IMR-90 (cell line): ENCODE data around the gene XYLB. TPM values are rescaled to one million over a fixed set of nuclear protein-coding genes. Genes with fewer than 3 reads are reported as not detected.

Experiments used
- ATAC-seq: fragments of 200-7000 bp; cut with Tn5 transposase; 2 replicates; pipeline ENCODE4 v1.9.1; 2020; ENCODE audit warnings: low read depth, mild to moderate bottlenecking, moderate library complexity
- BruUV-seq: library from RNA; stranded (reverse); fragments of 400-500 nt; replicated peaks from 2 replicates; lab custom pipeline; 2021; lab: Mats Ljungman, UMichigan
- CTCF ChIA-PET: fragments of 300-600 bp; formaldehyde crosslinking; extraction: SDS; loops from one replicate; lab custom pipeline; 2021; ENCODE audit warnings: antibody characterized with exemption; lab: Yijun Ruan, JAX
- POLR2A ChIA-PET: fragments of 300-600 bp; sonication (Branson Sonifier 250); formaldehyde crosslinking; loops from one replicate; lab custom pipeline; 2022; ENCODE audit warnings: antibody characterized with exemption; ENCODE audit not compliant: unreplicated experiment; lab: Charles Lee
- DNase-seq: peaks from one replicate; pipeline ENCODE4 v3.0.0; 2013
- H2AFZ ChIP-seq: replicated peaks from 2 replicates; pipeline ENCODE3; 2013; ENCODE audit warnings: low read length, mild to moderate bottlenecking; ENCODE audit not compliant: poor library complexity
- H2AK5ac ChIP-seq: 2 replicates; pipeline ENCODE4 v1.6.1; 2013; ENCODE audit warnings: low read depth, low read length, inconsistent platforms
- H2AK9ac ChIP-seq: replicated peaks from 2 replicates; pipeline ENCODE3; 2013; ENCODE audit warnings: mild to moderate bottlenecking, low read depth, low read length, moderate library complexity; ENCODE audit not compliant: poor library complexity
- H2BK120ac ChIP-seq: 2 replicates; pipeline ENCODE4 v1.6.1; 2013; ENCODE audit warnings: low read depth, low read length, inconsistent platforms
- H2BK15ac ChIP-seq: 3 replicates; pipeline ENCODE4 v1.6.1; 2013; ENCODE audit warnings: low read depth, low read length, inconsistent platforms
- H2BK20ac ChIP-seq: 2 replicates; pipeline ENCODE4 v1.6.1; 2013; ENCODE audit warnings: low read depth, mild to moderate bottlenecking, inconsistent platforms, low read length, moderate library complexity
- H2BK5ac ChIP-seq: 2 replicates; pipeline ENCODE4 v1.6.1; 2013; ENCODE audit warnings: mild to moderate bottlenecking, low read depth, low read length, inconsistent platforms; ENCODE audit not compliant: poor library complexity, severe bottlenecking
- H3K14ac ChIP-seq: replicated peaks from 2 replicates; pipeline ENCODE4 v1.6.1; 2013; ENCODE audit warnings: low read depth, low read length, inconsistent platforms
- H3K18ac ChIP-seq: 2 replicates; pipeline ENCODE4 v1.6.1; 2013; ENCODE audit warnings: low read depth, low read length, control low read depth
- H3K23ac ChIP-seq: 2 replicates; pipeline ENCODE4 v1.6.1; 2013; ENCODE audit warnings: low read depth, low read length, inconsistent platforms
- H3K27ac ChIP-seq: 2 replicates; pipeline ENCODE4 v1.5.1; 2013; ENCODE audit warnings: mild to moderate bottlenecking, control low read depth, low read length; ENCODE audit not compliant: insufficient read depth
- H3K27me3 ChIP-seq: 2 replicates; pipeline ENCODE4 v1.6.1; 2013; ENCODE audit warnings: low read length; ENCODE audit not compliant: control insufficient read depth, insufficient read depth
- H3K36me3 ChIP-seq: 2 replicates; pipeline ENCODE4 v1.6.1; 2013; ENCODE audit warnings: low read length, mixed read lengths; ENCODE audit not compliant: control insufficient read depth, insufficient read depth
- H3K4ac ChIP-seq: 2 replicates; pipeline ENCODE4 v1.6.1; 2013; ENCODE audit warnings: low read depth, low read length, inconsistent platforms
- H3K4me1 ChIP-seq: 2 replicates; pipeline ENCODE4 v1.6.1; 2013; ENCODE audit warnings: low read length, mixed read lengths; ENCODE audit not compliant: control insufficient read depth, insufficient read depth
- H3K4me2 ChIP-seq: 2 replicates; pipeline ENCODE4 v1.6.1; 2013; ENCODE audit warnings: low read depth, mild to moderate bottlenecking, control low read depth, low read length, moderate library complexity
- H3K4me3 ChIP-seq: 2 replicates; pipeline ENCODE4 v1.5.1; 2013; ENCODE audit warnings: low read depth, mild to moderate bottlenecking, control low read depth, low read length, moderate library complexity; ENCODE audit not compliant: insufficient read depth
- H3K56ac ChIP-seq: 2 replicates; pipeline ENCODE4 v1.6.1; 2013; ENCODE audit warnings: low read length, inconsistent platforms; ENCODE audit not compliant: insufficient read depth; ENCODE audit errors: extremely low read depth
- H3K79me1 ChIP-seq, 2 experiments: 2 replicates each; pipeline ENCODE4 v1.6.1; 2013; ENCODE audit warnings: low read length in 2 of 2, inconsistent platforms in 1 of 2, low read depth in 1 of 2
- H3K9ac ChIP-seq: 2 replicates; pipeline ENCODE4 v1.6.1; 2013; ENCODE audit warnings: low read depth, low read length, control low read depth
- H3K9me1 ChIP-seq: 2 replicates; pipeline ENCODE4 v1.6.1; 2013; ENCODE audit warnings: low read length, inconsistent platforms; ENCODE audit not compliant: insufficient read depth
- H3K9me3 ChIP-seq: 2 replicates; pipeline ENCODE4 v1.6.1; 2013; ENCODE audit warnings: low read length; ENCODE audit not compliant: control insufficient read depth, insufficient read depth
- H4K20me1 ChIP-seq: 2 replicates; pipeline ENCODE4 v1.6.1; 2013; ENCODE audit warnings: low read length, inconsistent platforms; ENCODE audit not compliant: insufficient read depth
- H4K5ac ChIP-seq: 2 replicates; pipeline ENCODE4 v1.6.1; 2013; ENCODE audit warnings: mild to moderate bottlenecking, low read depth, low read length, control low read depth
- H4K8ac ChIP-seq, 2 experiments: 2 replicates each; pipeline ENCODE4 v1.6.1; 2013; ENCODE audit warnings: low read depth in 2 of 2, low read length in 2 of 2, control low read depth in 1 of 2, inconsistent platforms in 1 of 2
- H4K91ac ChIP-seq: 2 replicates; pipeline ENCODE4 v1.6.1; 2013; ENCODE audit warnings: low read depth, low read length, inconsistent platforms; ENCODE audit not compliant: insufficient read depth
- BHLHE40 ChIP-seq: fragments of 150-350 bp; IDR thresholded peaks from 2 replicates; pipeline ENCODE4 v1.6.1; 2016; ENCODE audit warnings: mild to moderate bottlenecking, low read depth, low read length
- CHD1 ChIP-seq: IDR thresholded peaks from 2 replicates; pipeline ENCODE4 v1.6.1; 2012; ENCODE audit warnings: low read depth, low read length, improper control_type of control experiment
- ELK1 ChIP-seq: fragments of 150-350 bp; IDR thresholded peaks from 2 replicates; pipeline ENCODE4 v1.6.1; 2016; ENCODE audit warnings: low read depth, mild to moderate bottlenecking, low read length, moderate library complexity, borderline replicate concordance
- FOS ChIP-seq: fragments of 150-350 bp; IDR thresholded peaks from 2 replicates; pipeline ENCODE4 v1.6.1; 2016; ENCODE audit warnings: low read depth, low read length
- MAZ ChIP-seq: IDR thresholded peaks from 2 replicates; pipeline ENCODE4 v1.6.1; 2012; ENCODE audit warnings: low read depth, mild to moderate bottlenecking, low read length, improper control_type of control experiment, moderate library complexity, borderline replicate concordance
- MXI1 ChIP-seq: IDR thresholded peaks from 2 replicates; pipeline ENCODE4 v1.6.1; 2012; ENCODE audit warnings: low read depth, mild to moderate bottlenecking, low read length, moderate library complexity, borderline replicate concordance
- NFE2L2 ChIP-seq: fragments of 150-350 bp; IDR thresholded peaks from 2 replicates; pipeline ENCODE4 v1.6.1; 2016; ENCODE audit warnings: low read depth, mild to moderate bottlenecking, low read length
- RAD21 ChIP-seq: IDR thresholded peaks from 2 replicates; pipeline ENCODE4 v1.6.1; 2012; ENCODE audit warnings: low read length, improper control_type of control experiment
- RCOR1 ChIP-seq: IDR thresholded peaks from 2 replicates; pipeline ENCODE4 v1.6.1; 2012; ENCODE audit warnings: mild to moderate bottlenecking, low read length, improper control_type of control experiment; ENCODE audit not compliant: insufficient replicate concordance
- RFX5 ChIP-seq: IDR thresholded peaks from 2 replicates; pipeline ENCODE4 v1.8.0; 2012; ENCODE audit warnings: low read depth, mild to moderate bottlenecking, low read length, moderate library complexity
- SMC3 ChIP-seq: fragments of 150-350 bp; IDR thresholded peaks from 2 replicates; pipeline ENCODE4 v1.6.1; 2016; ENCODE audit warnings: low read depth, mild to moderate bottlenecking, antibody characterized with exemption, low read length, moderate library complexity
- WGBS, 2 experiments: methylation state at CpG; one replicate each; pipeline versions ENCODE4 v1.1.5 to v1.1.7; 2013; ENCODE audit warnings: missing lambda C conversion rate in 2 of 2; ENCODE audit not compliant: insufficient read length in 1 of 2; ENCODE audit errors: extremely low coverage in 2 of 2; 5-methylcytosine and 5-hydroxymethylcytosine counted together
- dilution Hi-C: fragments of 300-500 bp; cut with HindIII; formaldehyde crosslinking; loops from one replicate; pipeline ENCODE4 v1.14.3; 2018; ENCODE audit warnings: low sequenced_read_pairs; ENCODE audit not compliant: unreplicated experiment
- in situ Hi-C: fragments of 300-500 bp; cut with MboI; formaldehyde crosslinking; loops from 3 replicates; pipeline ENCODE4 v1.14.3; 2019; ENCODE audit warnings: low sequenced_read_pairs, inconsistent platforms, mixed read lengths
- intact Hi-C: fragments of 100-400 bp; cut with micrococcal nuclease; formaldehyde crosslinking; loops from 2 replicates; pipeline ENCODE4 v1.10.0; 2022
- polyA plus RNA-seq, 3 experiments: library from polyadenylated mRNA; depleted of rRNA; stranded (reverse); fragments of >200 nt; gene quantifications; 2 replicates each; pipeline ENCODE4 v1.2.3, GENCODE V29; 2012; ENCODE audit warnings: low replicate concordance in 1 of 3
- total RNA-seq: library from RNA; depleted of rRNA; stranded (reverse); fragments of >200 nt; gene quantifications from 2 replicates; pipeline ENCODE4 v1.2.3, GENCODE V29; 2012
- TF ChIP-seq, protein P1 (sequence below): conservative IDR thresholded peaks from 2 replicates; pipeline ENCODE4 v1.5.1; 2012; ENCODE audit warnings: mild to moderate bottlenecking, low read depth, low read length, improper control_type of control experiment

Gene XYLB
- total and polyA plus RNA-seq, 2 of the 4 experiments (the other 2 are of a cell fraction): 3.0 to 3.4 TPM

GRCh38 chr3:38331257-38332022 lies 15.1 kb upstream of the XYLB start (continued):
- no peak for TF ChIP-seq SMC3

- POLR2A ChIA-PET: interaction anchor here (1.2 kb wide), 1 partner anchor 15 kb away, joined by 11 read pairs; the partner anchor contains the start of gene XYLB
- CTCF ChIA-PET: no interaction called here
- H3K18ac ChIP-seq: no peak overlapping the region
- TF ChIP-seq MXI1 (no peak), NFE2L2 (no peak), BHLHE40 (no peak), RAD21 (no peak), RCOR1 (no peak), ELK1 (no peak), FOS (no peak), CHD1 (no peak), MAZ (no peak), SMC3 (no peak), RFX5 (no peak)
- TF ChIP-seq, protein P1, sequence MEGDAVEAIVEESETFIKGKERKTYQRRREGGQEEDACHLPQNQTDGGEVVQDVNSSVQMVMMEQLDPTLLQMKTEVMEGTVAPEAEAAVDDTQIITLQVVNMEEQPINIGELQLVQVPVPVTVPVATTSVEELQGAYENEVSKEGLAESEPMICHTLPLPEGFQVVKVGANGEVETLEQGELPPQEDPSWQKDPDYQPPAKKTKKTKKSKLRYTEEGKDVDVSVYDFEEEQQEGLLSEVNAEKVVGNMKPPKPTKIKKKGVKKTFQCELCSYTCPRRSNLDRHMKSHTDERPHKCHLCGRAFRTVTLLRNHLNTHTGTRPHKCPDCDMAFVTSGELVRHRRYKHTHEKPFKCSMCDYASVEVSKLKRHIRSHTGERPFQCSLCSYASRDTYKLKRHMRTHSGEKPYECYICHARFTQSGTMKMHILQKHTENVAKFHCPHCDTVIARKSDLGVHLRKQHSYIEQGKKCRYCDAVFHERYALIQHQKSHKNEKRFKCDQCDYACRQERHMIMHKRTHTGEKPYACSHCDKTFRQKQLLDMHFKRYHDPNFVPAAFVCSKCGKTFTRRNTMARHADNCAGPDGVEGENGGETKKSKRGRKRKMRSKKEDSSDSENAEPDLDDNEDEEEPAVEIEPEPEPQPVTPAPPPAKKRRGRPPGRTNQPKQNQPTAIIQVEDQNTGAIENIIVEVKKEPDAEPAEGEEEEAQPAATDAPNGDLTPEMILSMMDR: no peak
These were observed 14.4 kb upstream of the XYLB start for GRCh38 chr3:38332201-38332600.

More at GRCh38 chr3:38332201-38332600, 14.4 kb upstream of the XYLB start:
- Histone ChIP-seq H4K5ac (no peak overlapping the region), H3K36me3 (no peaks in the 10 kb centered on the region), H4K20me1 (no peaks in the 10 kb centered on the region), H2AFZ (no peak overlapping the region), H2BK20ac (no peak overlapping the region), H4K91ac (no peak overlapping the region), H2BK120ac (no peak overlapping the region), H4K8ac (no peak overlapping the region), H3K4ac (no peak overlapping the region), H3K9ac (no peak overlapping the region), H2BK15ac (no peak overlapping the region), H2BK5ac (no peak overlapping the region), H3K27ac (no peak overlapping the region), H3K4me2 (no peak overlapping the region), H3K27me3 (peaks cover 2% of the 10 kb centered on the region; the same call in 1 of the 2 replicates), H3K14ac (no peak overlapping the region), H2AK5ac (no peak overlapping the region), H3K4me3 (no peak overlapping the region), H3K4me1 (peaks cover 1% of the 10 kb centered on the region; the same call in 1 of the 2 replicates), H3K79me1 (no peaks in the 10 kb centered on the region), H3K9me3 (no peaks in the 10 kb centered on the region; the same call in 1 of the 2 replicates), H3K56ac (no peak overlapping the region), H3K9me1 (no peaks in the 10 kb centered on the region), H2AK9ac (no peak overlapping the region), H3K23ac (no peak overlapping the region)
- dilution Hi-C loops (no loop called here), in situ Hi-C loops (no loop called here), intact Hi-C loops (no loop called here)
- no TSS peak for BruUV-seq
- DNase-seq (no peak), ATAC-seq (no peak)
- no CpG with 5 or more reads among the region's 3 CpGs for WGBS, 2 experiments
